Adipocyte (in vitro differentiated cells): ENCODE measurements around the gene CACNA1A.

Experiments
- DNase-seq: peaks from one replicate; pipeline ENCODE4 v3.0.0-alpha.2; 2015; ENCODE audit warnings: low read depth
- H3K27me3 ChIP-seq: replicated peaks from 2 replicates; pipeline ENCODE4 v1.7.0; 2013; ENCODE audit warnings: mild to moderate bottlenecking, low read length, moderate library complexity; ENCODE audit not compliant: control insufficient read depth, insufficient read depth
- H3K36me3 ChIP-seq: 2 replicates; pipeline ENCODE4 v1.7.0; 2013; ENCODE audit warnings: low read length, mild to moderate bottlenecking, moderate library complexity; ENCODE audit not compliant: control insufficient read depth, insufficient read depth, severe bottlenecking
- H3K4me1 ChIP-seq: 2 replicates; pipeline ENCODE4 v1.7.0; 2013; ENCODE audit warnings: mild to moderate bottlenecking, low read length, moderate library complexity; ENCODE audit not compliant: control insufficient read depth, insufficient read depth
- H3K4me3 ChIP-seq: 2 replicates; pipeline ENCODE4 v1.7.0; 2013; ENCODE audit warnings: mild to moderate bottlenecking, low read length, moderate library complexity
- H3K9ac ChIP-seq: 2 replicates; pipeline ENCODE4 v1.7.0; 2013; ENCODE audit warnings: mild to moderate bottlenecking, low read length, moderate library complexity
- H3K9me3 ChIP-seq: 2 replicates; pipeline ENCODE4 v1.7.0; 2013; ENCODE audit warnings: mild to moderate bottlenecking, low read length, moderate library complexity; ENCODE audit not compliant: control insufficient read depth

The CACNA1A gene

GRCh38 chr19:13492128-13492527, 14.2 kb downstream of the CACNA1A start:
- Histone ChIP-seq H3K36me3 (no peaks in the 10 kb centered on the region), H3K4me3 (peak overlapping the region; percentile 66), H3K27me3 (no peaks in the 10 kb centered on the region), H3K9me3 (no peaks in the 10 kb centered on the region), H3K9ac (peak overlapping the region; percentile 42), H3K4me1 (peaks cover 22% of the 10 kb centered on the region)
- peak; percentile 68 for DNase-seq

- no peak for DNase-seq
- no peak overlapping the region for H3K9ac ChIP-seq
- H3K27me3 ChIP-seq: no peaks in the 10 kb centered on the region
Measured at GRCh38 chr19:13487985-13488384, 18.3 kb downstream of the CACNA1A start.

GRCh38 chr19:13484166-13484565, 22.1 kb downstream of the CACNA1A start:
- H3K4me1 ChIP-seq: no peaks in the 10 kb centered on the region
- DNase-seq: no peak
- no peak overlapping the region for H3K9ac ChIP-seq
- H3K27me3 ChIP-seq: no peaks in the 10 kb centered on the region
- H3K9me3 ChIP-seq: no peaks in the 10 kb centered on the region
- H3K36me3 ChIP-seq: no peaks in the 10 kb centered on the region
- H3K4me3 ChIP-seq: no peak overlapping the region

More at GRCh38 chr19:13487985-13488384, 18.3 kb downstream of the CACNA1A start:
- peaks cover 19% of the 10 kb centered on the region for H3K4me1 ChIP-seq
- no peaks in the 10 kb centered on the region for H3K9me3 ChIP-seq
- no peaks in the 10 kb centered on the region for H3K36me3 ChIP-seq
- no peak overlapping the region for H3K4me3 ChIP-seq

GRCh38 chr19:13483215-13483614, 23.1 kb downstream of the CACNA1A start:
- no peak for DNase-seq
- Histone ChIP-seq H3K9ac (no peak overlapping the region), H3K9me3 (no peaks in the 10 kb centered on the region), H3K4me3 (no peak overlapping the region), H3K4me1 (no peaks in the 10 kb centered on the region), H3K27me3 (no peaks in the 10 kb centered on the region), H3K36me3 (no peaks in the 10 kb centered on the region)

GRCh38 chr19:13478576-13478975, 27.7 kb downstream of the CACNA1A start:
- Histone ChIP-seq H3K36me3 (peaks cover 4% of the 10 kb centered on the region), H3K9ac (no peak overlapping the region), H3K4me3 (no peak overlapping the region), H3K27me3 (no peaks in the 10 kb centered on the region), H3K4me1 (no peaks in the 10 kb centered on the region), H3K9me3 (peaks cover 15% of the 10 kb centered on the region)
- no peak for DNase-seq

GRCh38 chr19:13476071-13476470, 30.2 kb downstream of the CACNA1A start:
- Histone ChIP-seq H3K36me3 (peaks cover 7% of the 10 kb centered on the region), H3K4me3 (no peak overlapping the region), H3K27me3 (no peaks in the 10 kb centered on the region), H3K4me1 (no peaks in the 10 kb centered on the region), H3K9ac (no peak overlapping the region), H3K9me3 (peaks cover 15% of the 10 kb centered on the region)
- DNase-seq: no peak

GRCh38 chr19:13475044-13475443, 31.2 kb downstream of the CACNA1A start:
- Histone ChIP-seq H3K4me3 (no peak overlapping the region), H3K4me1 (no peaks in the 10 kb centered on the region), H3K9ac (no peak overlapping the region), H3K27me3 (no peaks in the 10 kb centered on the region), H3K9me3 (peaks cover 15% of the 10 kb centered on the region), H3K36me3 (peaks cover 7% of the 10 kb centered on the region)
- no peak for DNase-seq

GRCh38 chr19:13466697-13467096, 39.6 kb downstream of the CACNA1A start:
- H3K27me3 ChIP-seq: no peaks in the 10 kb centered on the region
- no peak overlapping the region for H3K9ac ChIP-seq
- no peaks in the 10 kb centered on the region for H3K4me1 ChIP-seq
- no peak for DNase-seq
- no peak overlapping the region for H3K4me3 ChIP-seq
- no peaks in the 10 kb centered on the region for H3K36me3 ChIP-seq
- H3K9me3 ChIP-seq: no peaks in the 10 kb centered on the region

- H3K9ac ChIP-seq: no peak overlapping the region
- no peak overlapping the region for H3K4me3 ChIP-seq
- peak; percentile 26 for DNase-seq
- no peaks in the 10 kb centered on the region for H3K36me3 ChIP-seq
- H3K9me3 ChIP-seq: no peaks in the 10 kb centered on the region
- no peaks in the 10 kb centered on the region for H3K4me1 ChIP-seq
- no peaks in the 10 kb centered on the region for H3K27me3 ChIP-seq
Measured at GRCh38 chr19:13463296-13463695, 43.0 kb downstream of the CACNA1A start.

- no peak for DNase-seq
- H3K9ac ChIP-seq: no peak overlapping the region
- H3K4me3 ChIP-seq: no peak overlapping the region
- H3K27me3 ChIP-seq: no peaks in the 10 kb centered on the region
- H3K36me3 ChIP-seq: no peaks in the 10 kb centered on the region
- no peaks in the 10 kb centered on the region for H3K4me1 ChIP-seq
- no peaks in the 10 kb centered on the region for H3K9me3 ChIP-seq
Measured at GRCh38 chr19:13461536-13461935, 44.7 kb downstream of the CACNA1A start.

GRCh38 chr19:13460045-13460444, 46.2 kb downstream of the CACNA1A start:
- Histone ChIP-seq H3K27me3 (no peaks in the 10 kb centered on the region), H3K4me1 (no peaks in the 10 kb centered on the region), H3K4me3 (no peak overlapping the region), H3K9ac (no peak overlapping the region), H3K9me3 (no peaks in the 10 kb centered on the region), H3K36me3 (no peaks in the 10 kb centered on the region)
- no peak for DNase-seq

GRCh38 chr19:13459351-13459750, 46.9 kb downstream of the CACNA1A start:
- H3K36me3 ChIP-seq: no peaks in the 10 kb centered on the region
- H3K9ac ChIP-seq: no peak overlapping the region
- no peaks in the 10 kb centered on the region for H3K4me1 ChIP-seq
- no peak for DNase-seq
- no peaks in the 10 kb centered on the region for H3K9me3 ChIP-seq
- H3K27me3 ChIP-seq: no peaks in the 10 kb centered on the region
- no peak overlapping the region for H3K4me3 ChIP-seq
